OCI-LY1 (cell line): ENCODE results near the gene COX4I1.

Experiments
- CTCF ChIP-seq: fragments of 200-600 bp; sonication (generic), shearing (Covaris generic); IDR thresholded peaks from 2 replicates; pipeline ENCODE4 v1.5.1; 2017; ENCODE audit warnings: mild to moderate bottlenecking, antibody characterized with exemption, low read length, moderate library complexity, mixed read lengths
- EZH2 ChIP-seq: fragments of 200-600 bp; sonication (generic), shearing (Covaris generic); IDR thresholded peaks from 2 replicates; pipeline ENCODE4 v1.8.0; 2017; ENCODE audit warnings: borderline replicate concordance, mixed run types, mild to moderate bottlenecking, antibody characterized with exemption, low read length, moderate library complexity, mixed read lengths

GRCh38 chr16:85828166-85828565, 28.7 kb downstream of the COX4I1 start:
- TF ChIP-seq CTCF (no peak), EZH2 (no peak)
